T-helper 22 cell (primary cell): ENCODE measurements around the gene BRWD1.

Source experiments
- DNase-seq: peaks from one replicate; pipeline ENCODE4 v3.0.0-alpha.2; 2020; ENCODE audit warnings: low read depth

The BRWD1 gene

GRCh38 chr21:39197448-39198233, 115.8 kb downstream of the BRWD1 start:
- DNase-seq: no peak

- DNase-seq: no peak
Measured at GRCh38 chr21:39196838-39197237, 116.6 kb downstream of the BRWD1 start.

GRCh38 chr21:39196310-39196709, 117.1 kb downstream of the BRWD1 start:
- DNase-seq: no peak

GRCh38 chr21:39193380-39193779, 120.1 kb downstream of the BRWD1 start:
- no peak for DNase-seq

- DNase-seq: no peak
Measured at GRCh38 chr21:39189857-39190604, 123.4 kb downstream of the BRWD1 start.

- DNase-seq: no peak
Measured at GRCh38 chr21:39188521-39189139, 124.8 kb downstream of the BRWD1 start.

- no peak for DNase-seq
Measured at GRCh38 chr21:39187141-39187540, 126.3 kb downstream of the BRWD1 start.

GRCh38 chr21:39186676-39187075, 126.8 kb downstream of the BRWD1 start:
- DNase-seq: no peak

- DNase-seq: no peak
Measured at GRCh38 chr21:39185157-39185556, 128.3 kb downstream of the BRWD1 start.

GRCh38 chr21:39184050-39184980, 129.1 kb downstream of the BRWD1 start:
- no peak for DNase-seq

GRCh38 chr21:39183272-39184049, 130.0 kb downstream of the BRWD1 start, which contains the start of gene PSMG1:
Gene PSMG1, minus strand, starts transcription at chr21:39183451. Its CDS starts 66 bp downstream, at chr21:39183385.
- DNase-seq: peak; percentile 90

- no peak for DNase-seq
Measured at GRCh38 chr21:39182484-39183271, 130.8 kb downstream of the BRWD1 start.

GRCh38 chr21:39182016-39182415, 131.4 kb downstream of the BRWD1 start:
- no peak for DNase-seq

GRCh38 chr21:39181205-39181818, 132.1 kb downstream of the BRWD1 start:
- no peak for DNase-seq

GRCh38 chr21:39180429-39181019, 132.9 kb downstream of the BRWD1 start:
- no peak for DNase-seq

- no peak for DNase-seq
Measured at GRCh38 chr21:39178421-39178820, 135.0 kb downstream of the BRWD1 start.

- no peak for DNase-seq
Measured at GRCh38 chr21:39176271-39176709, 137.1 kb downstream of the BRWD1 start.

- no peak for DNase-seq
Measured at GRCh38 chr21:39175665-39176064, 137.8 kb downstream of the BRWD1 start.

GRCh38 chr21:39175154-39175553, 138.3 kb downstream of the BRWD1 start:
- no peak for DNase-seq
